ENCODE data around the gene GMPPB.
A peak's percentile ranks its signal among the peaks of the same experiment; 100 is the strongest.
"Not testable (repeated sequence)": the region's sequence is repeated elsewhere in the genome, so short reads cannot be mapped to it uniquely, and the experiment has no call there.

Gene GMPPB

GRCh38 chr3:49723628-49724551, at the start of gene GMPPB:
Gene GMPPB (minus strand): TSS chr3:49723951. CDS start chr3:49723726, 225 bp downstream.
- peak; percentile 90 for DNase-seq (ENCODE audit: low spot score)

- DNase-seq (ENCODE audit: low spot score) = no peak
Observed at GRCh38 chr3:49772703-49773102, 49.0 kb upstream of the GMPPB start.

DNA sequence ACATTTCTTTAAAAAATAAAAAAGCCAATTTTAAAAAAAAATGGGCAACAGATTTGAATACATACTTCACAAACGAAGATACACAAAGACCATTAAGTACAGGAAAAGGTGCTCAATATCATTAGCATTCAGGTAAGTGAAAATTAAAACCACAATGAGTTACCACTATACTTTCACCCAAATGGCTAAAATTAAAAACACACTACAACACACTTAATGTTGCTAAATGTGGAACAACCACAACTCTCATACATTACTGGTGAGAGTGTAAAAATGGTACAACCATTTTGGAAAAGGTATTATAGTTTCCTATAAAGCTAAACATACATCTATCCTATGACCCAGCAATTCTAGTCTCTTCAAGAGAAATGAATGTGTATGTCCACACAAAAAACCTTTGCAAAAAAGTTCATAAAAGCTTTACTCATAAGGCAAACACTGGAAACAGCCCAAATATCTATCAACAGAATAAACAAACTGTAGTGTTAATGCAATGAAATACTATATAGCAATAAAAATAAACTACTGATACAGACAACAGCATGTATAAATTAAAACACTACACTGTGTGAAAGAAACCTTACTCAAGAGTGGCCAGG, 47.7 kb upstream of the GMPPB start:
- DNase-seq (ENCODE audit: low spot score) = no peak

GRCh38 chr3:49769926-49770325, 46.2 kb upstream of the GMPPB start:
- DNase-seq (ENCODE audit: low spot score) = no peak

GRCh38 chr3:49769286-49769915, 45.6 kb upstream of the GMPPB start:
- DNase-seq (ENCODE audit: low spot score) = no peak

DNA sequence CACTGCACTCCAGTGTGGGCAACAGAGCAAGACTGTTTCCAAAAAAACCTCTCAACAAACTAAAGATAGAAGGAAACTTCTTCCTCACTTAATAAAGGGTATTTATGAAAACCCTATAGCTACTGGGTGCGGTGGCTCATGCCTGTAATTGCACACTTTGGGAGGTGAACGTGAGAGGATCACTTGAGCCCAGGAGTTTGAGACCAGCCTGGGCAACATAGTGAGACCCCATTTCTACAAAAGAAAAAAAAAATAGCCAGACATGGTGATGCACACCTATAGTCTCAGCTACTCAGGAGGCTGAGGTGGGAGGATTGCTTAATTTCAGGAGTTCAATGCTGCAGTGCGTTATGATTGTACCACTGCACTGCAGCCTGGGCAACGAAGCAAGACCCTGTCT, 40.2 kb upstream of the GMPPB start:
- DNase-seq (ENCODE audit: low spot score) = no peak

GRCh38 chr3:49761661-49762060, 37.9 kb upstream of the GMPPB start:
- no peak for DNase-seq (ENCODE audit: low spot score)

DNA sequence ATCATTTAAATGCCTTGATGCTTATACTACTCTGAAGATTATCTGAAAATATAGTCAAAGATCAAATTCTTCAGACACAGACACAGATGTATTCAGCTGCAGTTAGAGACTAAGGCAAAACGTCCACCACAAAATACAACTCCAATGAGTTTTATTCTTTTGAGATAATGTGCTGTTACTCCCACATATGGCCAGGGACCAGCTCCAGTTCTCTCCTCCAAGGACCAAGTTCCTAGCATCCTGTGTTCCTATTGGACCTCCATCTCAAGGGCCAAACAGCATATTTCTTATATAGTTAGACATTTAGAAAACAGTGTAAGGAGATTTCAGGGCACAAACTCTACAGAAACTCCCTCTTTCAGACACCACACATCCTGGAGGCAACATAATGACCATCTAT, 35.5 kb upstream of the GMPPB start:
- no peak for DNase-seq (ENCODE audit: low spot score)

GRCh38 chr3:49757197-49757596, 33.4 kb upstream of the GMPPB start:
- DNase-seq (ENCODE audit: low spot score) = no peak

DNA sequence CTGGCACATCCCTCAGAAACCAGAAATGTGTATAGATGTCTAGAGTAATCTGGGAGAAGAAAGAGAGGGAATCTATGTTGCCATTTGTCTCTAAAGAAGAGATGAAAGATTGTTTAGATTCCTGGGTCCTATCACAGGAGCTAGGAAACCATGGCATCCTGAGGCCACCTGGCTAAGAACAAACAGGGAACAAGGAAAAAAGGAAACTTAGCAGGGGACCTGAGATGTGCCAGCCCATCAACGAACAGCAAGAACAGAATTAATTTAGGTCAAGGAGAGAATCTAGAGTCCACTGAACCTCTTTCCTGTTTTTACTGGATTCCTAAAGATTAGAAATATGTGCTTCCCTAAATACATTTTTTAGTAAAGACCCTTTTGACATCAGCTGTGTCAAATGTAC, 32.3 kb upstream of the GMPPB start:
- DNase-seq (ENCODE audit: low spot score) = no peak

DNA sequence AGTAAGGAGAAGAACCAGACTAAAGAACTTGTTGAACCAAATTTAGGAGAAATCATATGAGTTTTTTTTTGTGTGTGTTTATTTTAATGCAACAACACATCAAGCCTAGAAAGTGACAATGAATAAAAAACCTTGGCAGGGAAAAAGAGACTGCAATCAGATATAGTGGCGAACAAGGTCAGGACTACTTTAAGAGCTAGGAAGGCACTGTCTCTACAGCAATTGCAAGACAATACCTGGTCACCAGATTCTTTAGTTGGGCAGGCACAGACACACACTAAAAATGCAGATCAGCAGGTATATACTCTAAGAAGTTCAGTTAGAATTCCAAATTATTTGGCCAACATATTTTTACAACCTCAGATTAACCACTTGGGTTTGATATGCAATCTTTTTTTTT, 30.8 kb upstream of the GMPPB start:
- no peak for DNase-seq (ENCODE audit: low spot score)

GRCh38 chr3:49751501-49751900, 27.8 kb upstream of the GMPPB start:
- DNase-seq (ENCODE audit: low spot score) = no peak

DNA sequence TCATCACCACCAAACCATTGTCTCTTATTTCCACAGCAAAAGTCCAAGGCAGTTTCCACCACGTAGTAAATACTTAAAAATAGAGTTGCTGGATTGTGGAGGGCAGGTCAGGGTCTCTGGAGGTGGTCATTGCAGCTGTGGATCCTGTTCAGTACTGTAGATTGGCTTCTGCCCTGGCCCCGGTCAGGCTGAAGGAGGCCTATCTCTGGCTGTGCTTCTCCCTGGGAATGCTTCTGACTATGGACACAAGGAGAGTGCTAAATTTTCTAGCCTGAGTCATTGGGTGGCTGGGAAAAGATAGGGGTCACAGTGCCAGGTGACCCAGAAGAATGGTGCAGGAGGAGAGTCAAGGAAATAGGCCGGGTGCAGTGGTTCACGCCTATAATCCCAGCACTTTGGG, 26.3 kb upstream of the GMPPB start:
- no peak for DNase-seq (ENCODE audit: low spot score)

DNA sequence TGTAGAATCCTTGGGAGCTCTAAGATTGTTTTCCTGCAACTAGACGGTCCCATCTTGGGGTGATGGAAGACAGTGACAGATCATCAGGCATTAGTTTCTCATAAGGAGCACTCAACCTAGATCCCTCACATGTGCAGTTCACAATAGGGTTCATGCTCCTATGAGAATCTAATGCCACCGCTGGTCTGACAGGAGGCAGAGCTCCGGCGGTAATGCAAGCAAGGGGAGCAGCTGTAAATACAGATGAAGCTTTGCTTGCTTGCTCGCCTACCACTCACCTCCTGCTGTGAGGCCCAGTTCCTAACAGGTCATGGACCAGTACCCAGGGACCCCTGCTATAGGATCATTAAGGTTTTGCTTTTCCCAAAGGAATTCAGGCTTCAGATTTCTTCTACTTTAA, 25.1 kb upstream of the GMPPB start:
- DNase-seq (ENCODE audit: low spot score) = not testable (repeated sequence)

GRCh38 chr3:49747792-49748480, 24.2 kb upstream of the GMPPB start:
- no peak for DNase-seq (ENCODE audit: low spot score)

DNA sequence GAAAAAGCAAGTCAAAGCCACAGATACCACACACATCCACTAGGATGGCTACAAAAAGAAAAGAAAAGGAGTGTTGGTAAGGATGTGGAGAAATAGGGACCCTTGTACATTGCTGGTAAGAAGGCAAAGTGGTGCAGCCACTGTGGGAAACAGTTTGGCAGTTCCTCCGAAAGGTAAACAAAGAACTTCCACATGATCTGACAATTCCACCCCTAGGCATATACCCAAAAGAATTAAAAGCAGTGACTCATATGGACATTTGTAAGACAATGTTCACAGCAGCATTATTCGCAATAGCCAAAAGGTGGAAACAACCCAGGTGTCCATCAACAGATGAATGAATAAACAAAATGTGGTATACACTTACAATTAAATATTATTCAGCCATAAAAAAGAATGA, 22.2 kb upstream of the GMPPB start:
- no peak for DNase-seq (ENCODE audit: low spot score)

DNA sequence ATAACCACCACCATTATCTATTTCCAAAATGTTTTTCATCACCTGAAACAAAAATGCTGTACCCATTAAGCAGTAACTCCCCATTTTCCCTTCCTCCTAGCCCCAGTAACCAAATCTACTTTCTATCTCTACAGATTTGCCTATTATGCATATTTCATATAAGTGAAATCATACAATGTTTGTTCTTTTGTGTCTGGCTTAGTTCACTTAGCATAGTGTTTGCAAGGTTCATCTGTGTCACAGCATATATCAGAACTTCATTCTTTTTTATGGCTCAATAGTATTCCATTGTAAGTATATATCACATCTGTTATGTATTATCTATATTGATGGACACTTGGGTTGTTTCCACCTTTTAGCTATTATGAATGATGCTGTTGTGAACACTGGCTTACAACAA, 16.7 kb upstream of the GMPPB start:
- DNase-seq (ENCODE audit: low spot score) = no peak

DNA sequence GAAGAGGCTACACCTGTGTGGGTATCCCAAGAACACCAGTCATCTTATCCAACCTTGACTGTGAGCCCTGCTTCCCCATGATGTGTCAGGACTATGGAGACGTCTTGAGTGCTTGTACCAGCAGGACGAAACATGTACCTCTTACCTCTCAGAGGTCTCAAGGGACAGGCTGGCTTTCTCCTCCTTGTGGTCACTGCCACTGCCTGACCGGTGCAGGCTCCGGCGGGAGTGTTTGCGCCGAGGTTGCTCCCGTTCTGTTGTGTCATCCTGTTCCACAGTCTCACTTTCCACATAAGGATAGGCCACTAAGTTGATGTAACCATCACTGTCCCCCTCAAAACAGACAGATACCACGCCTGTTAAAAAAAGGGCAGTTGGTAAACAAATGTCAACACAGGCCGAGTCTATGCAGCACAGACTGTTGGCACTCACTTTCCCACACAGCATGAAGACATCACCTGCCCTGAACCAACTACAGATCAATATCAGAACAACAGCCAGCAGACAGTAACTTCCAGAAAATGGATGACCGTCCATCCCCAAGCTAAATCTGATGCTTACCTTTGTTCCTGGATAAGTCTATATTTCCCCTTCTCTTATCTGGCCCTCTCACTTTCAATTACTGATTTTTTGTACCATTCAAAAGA, 14.4 kb upstream of the GMPPB start:
- DNase-seq (ENCODE audit: low spot score) = no peak

GRCh38 chr3:49734752-49735151, 11.0 kb upstream of the GMPPB start:
- no peak for DNase-seq (ENCODE audit: low spot score)

DNA sequence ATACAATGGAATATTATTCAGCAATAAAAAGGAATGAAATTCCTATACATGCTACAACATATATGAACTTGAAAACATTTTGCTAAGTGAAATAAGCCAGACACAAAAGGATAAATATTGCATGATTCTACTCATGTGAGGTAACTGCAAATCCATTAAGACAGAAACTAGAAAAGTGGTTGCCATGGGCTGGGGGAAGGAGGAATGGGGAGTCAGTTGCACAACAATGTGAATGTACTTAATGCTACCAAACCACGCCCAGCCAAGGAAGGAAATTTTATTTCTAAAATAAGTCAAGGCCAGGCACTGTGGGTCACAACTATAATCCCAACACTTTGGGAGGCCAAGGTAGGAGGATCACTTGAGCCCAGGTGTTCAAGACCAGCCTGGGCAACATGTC, 9.8 kb upstream of the GMPPB start:
- DNase-seq (ENCODE audit: low spot score) = no peak

GRCh38 chr3:49732597-49732996, 8.8 kb upstream of the GMPPB start:
- DNase-seq (ENCODE audit: low spot score) = no peak

GRCh38 chr3:49729966-49730609, 6.3 kb upstream of the GMPPB start:
- no peak for DNase-seq (ENCODE audit: low spot score)
